ENCODE data around the gene RASSF9.

RASSF9 gene

DNA sequence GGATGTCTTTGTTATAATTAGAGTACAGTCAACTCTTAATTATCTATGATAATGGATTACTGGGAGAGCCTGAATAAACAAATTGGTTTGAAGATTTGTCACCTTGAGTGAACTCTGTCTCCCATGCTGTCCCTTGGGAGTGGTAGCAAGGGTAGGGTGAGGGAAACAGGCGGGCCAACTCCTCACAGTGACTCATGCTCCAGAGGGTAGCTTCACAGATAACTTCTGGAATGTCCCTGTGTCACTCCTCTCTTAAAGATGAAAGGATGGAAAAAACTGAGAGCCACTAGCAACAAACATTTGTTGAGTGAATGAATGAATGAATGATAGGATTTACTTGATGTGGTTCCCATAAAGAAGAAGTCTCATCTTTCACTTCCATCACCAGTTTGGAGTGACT, 53.5 kb downstream of the RASSF9 start:
- TF ChIP-seq, protein P1, sequence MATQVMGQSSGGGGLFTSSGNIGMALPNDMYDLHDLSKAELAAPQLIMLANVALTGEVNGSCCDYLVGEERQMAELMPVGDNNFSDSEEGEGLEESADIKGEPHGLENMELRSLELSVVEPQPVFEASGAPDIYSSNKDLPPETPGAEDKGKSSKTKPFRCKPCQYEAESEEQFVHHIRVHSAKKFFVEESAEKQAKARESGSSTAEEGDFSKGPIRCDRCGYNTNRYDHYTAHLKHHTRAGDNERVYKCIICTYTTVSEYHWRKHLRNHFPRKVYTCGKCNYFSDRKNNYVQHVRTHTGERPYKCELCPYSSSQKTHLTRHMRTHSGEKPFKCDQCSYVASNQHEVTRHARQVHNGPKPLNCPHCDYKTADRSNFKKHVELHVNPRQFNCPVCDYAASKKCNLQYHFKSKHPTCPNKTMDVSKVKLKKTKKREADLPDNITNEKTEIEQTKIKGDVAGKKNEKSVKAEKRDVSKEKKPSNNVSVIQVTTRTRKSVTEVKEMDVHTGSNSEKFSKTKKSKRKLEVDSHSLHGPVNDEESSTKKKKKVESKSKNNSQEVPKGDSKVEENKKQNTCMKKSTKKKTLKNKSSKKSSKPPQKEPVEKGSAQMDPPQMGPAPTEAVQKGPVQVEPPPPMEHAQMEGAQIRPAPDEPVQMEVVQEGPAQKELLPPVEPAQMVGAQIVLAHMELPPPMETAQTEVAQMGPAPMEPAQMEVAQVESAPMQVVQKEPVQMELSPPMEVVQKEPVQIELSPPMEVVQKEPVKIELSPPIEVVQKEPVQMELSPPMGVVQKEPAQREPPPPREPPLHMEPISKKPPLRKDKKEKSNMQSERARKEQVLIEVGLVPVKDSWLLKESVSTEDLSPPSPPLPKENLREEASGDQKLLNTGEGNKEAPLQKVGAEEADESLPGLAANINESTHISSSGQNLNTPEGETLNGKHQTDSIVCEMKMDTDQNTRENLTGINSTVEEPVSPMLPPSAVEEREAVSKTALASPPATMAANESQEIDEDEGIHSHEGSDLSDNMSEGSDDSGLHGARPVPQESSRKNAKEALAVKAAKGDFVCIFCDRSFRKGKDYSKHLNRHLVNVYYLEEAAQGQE (IDR thresholded peaks at IDR 0.05; ENCODE audit: insufficient read depth in 1 of 2, low read depth in 2 of 2, low read length in 2 of 2): no peak
- TF ChIP-seq SIN3A (IDR thresholded peaks at IDR 0.05; ENCODE audit: borderline replicate concordance, insufficient read depth, low read length): no peak
- TF ChIP-seq FOXP2 (optimal IDR thresholded peaks at IDR 0.05; ENCODE audit: borderline replicate concordance, extremely low read depth, extremely low read length, insufficient read depth): no peak
- no peak for TF ChIP-seq TAF1 (IDR thresholded peaks at IDR 0.05; ENCODE audit: borderline replicate concordance, insufficient read depth, low read length)
- TF ChIP-seq POLR2AphosphoS5 (IDR thresholded peaks at IDR 0.05; ENCODE audit: low read depth, low read length): no peak

DNA sequence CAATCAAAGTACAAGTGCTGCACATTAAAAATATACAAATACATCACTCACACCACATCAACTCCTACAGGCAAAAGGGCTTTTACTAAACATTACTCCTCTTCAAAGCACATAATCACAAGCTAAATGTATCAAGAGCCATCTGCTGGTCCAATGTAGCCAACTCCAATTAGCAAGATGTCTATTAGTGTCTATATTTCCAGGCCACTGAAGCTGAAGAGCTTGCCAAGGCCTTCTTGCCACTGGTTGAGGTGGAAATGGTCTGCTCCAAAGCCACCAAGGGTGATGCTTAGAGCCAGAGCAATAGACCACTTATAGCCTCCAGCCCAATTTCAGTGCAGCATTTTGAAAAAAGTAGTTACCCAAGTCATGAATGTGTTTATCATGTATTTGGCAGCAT, 54.4 kb downstream of the RASSF9 start:
- TF ChIP-seq SIN3A (IDR thresholded peaks at IDR 0.05; ENCODE audit: borderline replicate concordance, insufficient read depth, low read length) (no peak), POLR2AphosphoS5 (IDR thresholded peaks at IDR 0.05; ENCODE audit: low read depth, low read length) (no peak), FOXP2 (optimal IDR thresholded peaks at IDR 0.05; ENCODE audit: borderline replicate concordance, extremely low read depth, extremely low read length, insufficient read depth) (no peak), TAF1 (IDR thresholded peaks at IDR 0.05; ENCODE audit: borderline replicate concordance, insufficient read depth, low read length) (no peak)
- TF ChIP-seq, protein P1 (IDR thresholded peaks at IDR 0.05; ENCODE audit: insufficient read depth in 1 of 2, low read depth in 2 of 2, low read length in 2 of 2): no peak

DNA sequence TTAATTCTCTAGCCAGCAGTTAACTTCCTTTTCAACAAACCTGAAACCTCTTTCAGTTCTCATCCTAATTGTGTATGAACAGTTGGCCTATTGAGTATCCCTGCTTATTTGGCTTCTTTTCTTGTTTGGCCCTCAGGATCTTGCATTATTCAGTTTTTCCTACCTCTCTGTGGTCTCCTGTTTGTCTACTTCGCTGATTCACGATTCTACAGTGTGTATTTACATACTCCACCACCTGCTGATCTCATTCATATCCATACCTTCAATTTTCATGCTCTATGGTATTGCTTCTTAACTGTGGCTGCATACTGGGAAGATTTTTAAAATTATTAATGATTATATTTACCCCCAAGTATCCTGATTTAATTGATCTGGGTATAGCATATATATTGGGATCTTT, 56.4 kb downstream of the RASSF9 start:
- TF ChIP-seq POLR2AphosphoS5 (IDR thresholded peaks at IDR 0.05; ENCODE audit: low read depth, low read length): no peak
- TF ChIP-seq, protein P1 (IDR thresholded peaks at IDR 0.05; ENCODE audit: insufficient read depth in 1 of 2, low read depth in 2 of 2, low read length in 2 of 2): no peak
- TF ChIP-seq SIN3A (IDR thresholded peaks at IDR 0.05; ENCODE audit: borderline replicate concordance, insufficient read depth, low read length): no peak
- TF ChIP-seq TAF1 (IDR thresholded peaks at IDR 0.05; ENCODE audit: borderline replicate concordance, insufficient read depth, low read length): no peak
- no peak for TF ChIP-seq FOXP2 (optimal IDR thresholded peaks at IDR 0.05; ENCODE audit: borderline replicate concordance, extremely low read depth, extremely low read length, insufficient read depth)

DNA sequence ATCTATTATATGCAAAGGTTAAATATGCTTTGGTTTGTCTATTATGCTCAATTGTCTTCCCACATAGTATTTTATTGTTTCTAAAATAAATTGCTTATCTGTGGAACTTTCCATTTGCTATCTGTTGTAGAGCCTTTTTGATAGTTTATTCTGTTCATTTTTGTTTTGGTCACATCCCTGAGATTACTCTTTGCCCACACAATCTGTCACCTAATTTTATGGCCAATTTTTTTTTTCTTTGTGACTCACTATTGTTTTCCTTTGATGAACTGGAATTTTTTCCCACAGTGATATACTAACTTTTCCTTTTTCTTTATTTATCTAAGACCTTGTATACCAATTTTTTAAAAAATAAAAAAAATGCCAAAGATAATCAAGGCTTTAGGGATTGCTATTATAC, 61.1 kb downstream of the RASSF9 start:
- TF ChIP-seq TAF1 (IDR thresholded peaks at IDR 0.05; ENCODE audit: borderline replicate concordance, insufficient read depth, low read length) (no peak), FOXP2 (optimal IDR thresholded peaks at IDR 0.05; ENCODE audit: borderline replicate concordance, extremely low read depth, extremely low read length, insufficient read depth) (no peak), SIN3A (IDR thresholded peaks at IDR 0.05; ENCODE audit: borderline replicate concordance, insufficient read depth, low read length) (no peak), POLR2AphosphoS5 (IDR thresholded peaks at IDR 0.05; ENCODE audit: low read depth, low read length) (no peak)
- TF ChIP-seq, protein P1 (IDR thresholded peaks at IDR 0.05; ENCODE audit: insufficient read depth in 1 of 2, low read depth in 2 of 2, low read length in 2 of 2): no peak

DNA sequence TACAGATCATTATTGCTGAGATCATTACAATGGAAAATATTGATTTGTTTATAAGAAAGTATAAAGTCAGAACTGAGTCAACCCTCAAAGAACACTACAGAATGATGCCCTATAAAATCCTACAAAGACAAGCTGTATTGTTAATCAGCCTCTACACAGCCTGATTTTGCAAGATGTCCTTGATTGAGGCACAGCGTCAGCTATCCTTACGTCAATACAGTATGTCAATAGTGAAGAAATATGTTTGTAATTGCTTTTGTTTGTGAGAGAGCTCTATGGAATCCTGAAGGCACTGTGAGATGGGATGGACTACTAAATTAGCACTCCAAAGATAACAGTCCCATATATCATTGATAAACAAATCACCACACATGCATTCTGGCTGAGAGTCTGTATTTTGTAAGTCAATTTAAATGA, 70.7 kb downstream of the RASSF9 start:
- TF ChIP-seq TAF1 (IDR thresholded peaks at IDR 0.05; ENCODE audit: borderline replicate concordance, insufficient read depth, low read length) (no peak), POLR2AphosphoS5 (IDR thresholded peaks at IDR 0.05; ENCODE audit: low read depth, low read length) (no peak), SIN3A (IDR thresholded peaks at IDR 0.05; ENCODE audit: borderline replicate concordance, insufficient read depth, low read length) (no peak), FOXP2 (optimal IDR thresholded peaks at IDR 0.05; ENCODE audit: borderline replicate concordance, extremely low read depth, extremely low read length, insufficient read depth) (no peak)
- TF ChIP-seq, protein P1 (IDR thresholded peaks at IDR 0.05; ENCODE audit: insufficient read depth in 1 of 2, low read depth in 2 of 2, low read length in 2 of 2): no peak
